Mesodermal cell (in vitro differentiated cells): ENCODE measurements around the gene MYO16.

Experiments used
- H3K27ac ChIP-seq: 2 replicates; pipeline ENCODE4 v1.7.0; 2013; ENCODE audit warnings: mild to moderate bottlenecking, low read depth, low read length, moderate library complexity; ENCODE audit not compliant: severe bottlenecking
- H3K36me3 ChIP-seq: 2 replicates; pipeline ENCODE4 v1.7.1; 2013; ENCODE audit warnings: mild to moderate bottlenecking, low read length, moderate library complexity; ENCODE audit not compliant: control insufficient read depth, insufficient read depth
- H3K4me1 ChIP-seq: one replicate; pipeline ENCODE4 v1.7.1; 2013; ENCODE audit warnings: mild to moderate bottlenecking, low read length; ENCODE audit not compliant: insufficient read depth, control insufficient read depth, poor library complexity, severe bottlenecking
- H3K4me3 ChIP-seq: 2 replicates; pipeline ENCODE4 v1.7.0; 2013; ENCODE audit warnings: low read length, control low read depth, mild to moderate bottlenecking; ENCODE audit not compliant: insufficient read depth, poor library complexity, severe bottlenecking; ENCODE audit errors: extremely low read depth
- H3K9me3 ChIP-seq: 2 replicates; pipeline ENCODE4 v1.7.1; 2013; ENCODE audit warnings: mild to moderate bottlenecking, low read length, moderate library complexity; ENCODE audit not compliant: control insufficient read depth
- WGBS, 2 experiments: methylation state at CpG; one replicate each; pipeline ENCODE4 v1.1.5; 2013; ENCODE audit warnings: missing lambda C conversion rate in 2 of 2; ENCODE audit not compliant: insufficient coverage in 2 of 2; 5-methylcytosine and 5-hydroxymethylcytosine counted together

MYO16 gene

DNA sequence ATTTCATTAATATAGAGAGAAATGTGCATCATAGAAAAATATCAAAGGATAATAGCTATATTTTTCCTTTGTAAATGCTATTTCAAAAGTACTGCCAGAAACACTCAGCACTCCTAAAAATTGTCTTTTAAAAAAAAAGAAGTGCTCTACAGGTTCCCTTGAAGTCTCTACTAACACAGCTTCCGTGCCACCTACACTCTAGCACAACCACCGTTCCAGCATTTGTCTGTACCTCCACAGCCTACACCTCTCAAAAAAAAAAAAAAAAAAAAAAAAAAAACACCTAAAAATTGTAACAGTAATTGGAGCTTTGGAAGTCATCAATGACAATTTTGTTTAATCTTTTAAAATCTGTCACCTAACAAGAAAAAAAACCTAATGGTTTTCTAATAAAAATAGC lies 485.6 kb downstream of the MYO16 start:
- H3K36me3 ChIP-seq: no peaks in the 10 kb centered on the region
- H3K4me3 ChIP-seq: no peak overlapping the region
- H3K9me3 ChIP-seq: no peaks in the 10 kb centered on the region
- no CpG with 5 or more reads among the region's 2 CpGs for WGBS, 2 experiments
- no peaks in the 10 kb centered on the region for H3K4me1 ChIP-seq
- no peak overlapping the region for H3K27ac ChIP-seq

DNA sequence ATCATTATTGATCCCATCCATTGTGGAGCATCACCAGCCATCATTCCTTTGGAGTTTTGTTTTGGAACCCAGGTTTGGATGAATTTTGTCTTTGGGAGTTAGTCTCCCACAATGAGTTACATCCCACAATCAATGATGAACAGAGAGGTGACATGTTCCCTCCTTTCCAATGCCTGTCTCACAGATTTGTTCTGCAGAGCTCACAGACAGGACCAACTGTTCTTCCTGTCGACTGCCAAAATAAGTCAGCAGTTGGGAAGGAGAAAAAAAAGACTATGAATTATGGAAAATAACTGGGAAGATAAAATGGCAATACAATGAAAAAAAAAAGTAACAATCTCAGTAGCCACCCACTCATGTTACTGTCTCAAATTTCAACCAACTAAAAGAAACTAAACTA lies 489.1 kb downstream of the MYO16 start:
- H3K4me3 ChIP-seq: no peak overlapping the region
- H3K36me3 ChIP-seq: no peaks in the 10 kb centered on the region
- no peaks in the 10 kb centered on the region for H3K4me1 ChIP-seq
- no CpG with 5 or more reads among the region's 1 CpG for WGBS, 2 experiments
- H3K27ac ChIP-seq: no peak overlapping the region
- no peaks in the 10 kb centered on the region for H3K9me3 ChIP-seq

DNA sequence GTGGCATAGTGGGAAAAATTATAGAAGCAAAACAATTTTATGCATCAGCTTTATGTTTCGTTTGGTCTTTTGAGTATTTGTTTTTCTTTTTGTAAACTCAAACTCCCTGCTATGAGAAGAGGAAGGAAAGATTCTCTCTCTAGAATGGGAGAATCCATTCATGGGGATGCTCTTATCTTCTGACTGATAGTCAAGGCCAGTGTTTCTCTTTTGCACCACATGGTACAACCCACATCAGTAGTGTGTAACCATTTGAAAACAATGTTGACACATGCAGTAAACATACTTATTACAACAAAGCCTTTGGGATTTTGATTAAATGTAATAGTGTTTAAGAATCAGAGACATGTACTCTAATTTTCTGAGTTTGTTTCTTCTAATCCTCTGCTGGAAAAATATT lies 490.5 kb downstream of the MYO16 start:
- H3K36me3 ChIP-seq: no peaks in the 10 kb centered on the region
- 100% methylated on average over 1 of the region's 1 CpG; no CpG with 5 or more reads in 1 of the 2 experiments for WGBS, 2 experiments
- no peaks in the 10 kb centered on the region for H3K9me3 ChIP-seq
- H3K27ac ChIP-seq: no peak overlapping the region
- no peaks in the 10 kb centered on the region for H3K4me1 ChIP-seq
- H3K4me3 ChIP-seq: no peak overlapping the region

DNA sequence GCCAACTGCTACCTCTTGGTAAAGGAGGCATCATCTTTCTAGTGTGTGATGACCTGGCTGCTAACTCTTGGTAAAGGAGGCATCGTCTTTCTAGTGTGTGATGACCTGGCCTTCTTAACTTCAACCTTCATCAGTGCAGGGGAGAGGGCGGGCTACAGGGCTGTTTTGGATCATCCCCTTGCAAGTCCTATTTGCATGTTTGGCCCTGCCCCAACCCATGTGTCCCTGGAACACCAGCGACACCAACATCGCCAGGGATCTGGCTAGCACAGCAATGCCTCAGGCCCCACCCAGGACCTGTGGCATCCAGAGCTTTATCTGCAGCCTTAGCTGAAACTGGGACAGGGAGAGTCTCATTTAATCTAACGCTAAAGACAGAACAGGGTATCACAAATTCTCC lies 492.4 kb downstream of the MYO16 start:
- Histone ChIP-seq H3K9me3 (no peaks in the 10 kb centered on the region), H3K4me3 (no peak overlapping the region), H3K4me1 (no peaks in the 10 kb centered on the region), H3K36me3 (no peaks in the 10 kb centered on the region), H3K27ac (no peak overlapping the region)
- WGBS, 2 experiments: 95 to 96% methylated on average over 2 to 4 of the region's 5 CpGs

DNA sequence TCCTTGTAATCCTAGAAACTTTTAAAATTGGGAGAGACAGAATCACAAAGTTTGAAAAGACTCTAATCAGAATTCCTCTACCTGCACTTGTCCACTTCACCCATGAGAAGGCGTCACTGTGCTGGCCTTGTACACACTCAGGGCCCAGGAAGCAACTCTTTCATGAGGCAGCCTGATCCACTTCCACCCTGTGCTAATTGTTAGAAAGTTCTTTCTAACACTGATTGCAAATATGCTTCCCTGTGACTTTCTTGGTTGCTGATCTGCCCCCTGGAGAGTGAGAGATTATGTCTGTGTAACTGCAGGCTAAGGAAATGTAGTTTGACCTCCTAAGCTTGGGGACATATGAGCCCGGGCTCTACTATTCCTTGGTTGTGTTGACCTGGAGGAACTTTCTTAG lies 494.6 kb downstream of the MYO16 start:
- no peak overlapping the region for H3K27ac ChIP-seq
- no peaks in the 10 kb centered on the region for H3K9me3 ChIP-seq
- no peak overlapping the region for H3K4me3 ChIP-seq
- H3K36me3 ChIP-seq: no peaks in the 10 kb centered on the region
- 83 to 100% methylated on average over 1 of the region's 2 CpGs for WGBS, 2 experiments
- no peaks in the 10 kb centered on the region for H3K4me1 ChIP-seq

DNA sequence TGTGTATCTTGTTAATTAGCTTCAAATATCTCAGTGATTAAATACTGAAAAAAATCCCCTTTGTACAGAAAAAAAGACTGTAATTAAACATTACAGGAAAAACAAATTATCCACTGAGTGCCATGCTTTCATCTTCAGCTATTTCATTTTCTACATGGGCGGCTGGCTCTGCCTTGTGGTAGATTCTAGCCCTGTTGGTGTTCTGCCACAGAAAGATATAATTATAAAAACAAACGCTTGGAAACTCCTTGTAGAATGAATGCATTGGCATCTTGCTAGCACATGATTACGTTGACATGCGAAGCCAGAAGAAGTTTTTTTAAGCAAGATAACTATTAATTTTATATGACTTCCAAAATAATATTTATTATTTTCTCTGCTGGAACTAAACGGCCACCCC lies 496.8 kb downstream of the MYO16 start:
- Histone ChIP-seq H3K4me1 (no peaks in the 10 kb centered on the region), H3K9me3 (no peaks in the 10 kb centered on the region)

DNA sequence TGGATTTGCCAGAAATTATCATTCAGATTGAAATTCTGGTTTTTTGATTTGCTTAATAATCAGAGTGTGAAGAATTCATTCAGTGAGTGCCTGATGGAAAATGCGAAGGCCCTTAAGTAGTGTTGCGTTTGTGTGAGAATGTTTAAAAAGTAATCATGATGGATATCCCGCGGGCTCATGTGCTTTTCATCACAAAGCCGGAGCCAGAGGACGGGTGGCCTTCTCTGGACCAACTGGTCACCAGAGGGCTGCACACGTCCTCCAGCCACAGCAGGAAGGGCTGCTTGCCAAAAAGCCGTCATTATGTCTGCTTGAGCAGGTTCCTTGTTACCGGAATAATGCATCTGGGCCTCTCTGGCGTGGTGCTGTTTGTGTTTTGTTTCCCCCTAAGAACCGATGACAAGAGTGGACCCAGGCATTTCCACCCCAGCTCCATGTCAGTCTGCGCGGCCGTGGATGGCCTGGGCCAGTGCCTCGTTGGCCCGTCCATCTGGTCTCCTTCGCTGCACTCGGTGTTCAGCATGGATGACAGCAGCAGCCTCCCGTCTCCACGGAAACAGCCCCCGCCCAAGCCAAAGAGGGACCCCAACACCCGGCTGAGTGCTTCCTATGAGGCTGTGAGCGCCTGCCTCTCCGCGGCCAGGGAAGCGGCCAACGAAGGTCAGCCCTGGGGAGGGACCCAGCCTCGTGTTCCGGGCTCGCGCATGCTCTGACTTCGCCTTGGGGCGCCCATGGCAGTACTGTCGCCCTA lies 497.7 kb downstream of the MYO16 start:
- Histone ChIP-seq H3K9me3 (no peaks in the 10 kb centered on the region), H3K36me3 (no peaks in the 10 kb centered on the region), H3K4me1 (peaks cover 4% of the 10 kb centered on the region), H3K27ac (no peak overlapping the region), H3K4me3 (no peak overlapping the region)
- WGBS, 2 experiments: 92 to 95% methylated on average over 25 to 28 of the region's 34 CpGs

More for the DNA sequence above, 496.8 kb downstream of the MYO16 start:
- no peak overlapping the region for H3K27ac ChIP-seq
- H3K36me3 ChIP-seq: no peaks in the 10 kb centered on the region
- H3K4me3 ChIP-seq: no peak overlapping the region
- WGBS, 2 experiments: 83% methylated on average over 1 of the region's 5 CpGs; no CpG with 5 or more reads in 1 of the 2 experiments

DNA sequence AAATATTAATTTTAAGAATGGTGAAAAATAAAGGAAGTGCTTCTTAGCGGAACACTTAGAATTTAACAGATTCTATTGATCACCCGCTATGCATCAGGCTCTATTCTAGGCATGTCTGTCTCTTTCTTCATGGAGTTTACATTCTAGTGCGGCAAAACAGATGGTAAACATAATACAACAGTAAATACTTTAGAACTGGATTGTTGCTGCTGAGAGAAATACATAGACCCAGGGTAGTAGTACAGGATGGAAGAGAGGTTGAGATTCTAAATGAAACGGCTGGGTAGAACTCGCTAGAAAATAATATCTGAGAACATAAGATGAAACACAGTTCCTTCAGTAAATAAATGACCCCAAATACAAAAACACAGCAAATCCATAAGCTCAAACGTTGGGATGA lies 498.7 kb downstream of the MYO16 start:
- H3K9me3 ChIP-seq: no peaks in the 10 kb centered on the region
- peaks cover 4% of the 10 kb centered on the region for H3K4me1 ChIP-seq
- H3K4me3 ChIP-seq: no peak overlapping the region
- H3K27ac ChIP-seq: no peak overlapping the region
- no peaks in the 10 kb centered on the region for H3K36me3 ChIP-seq
- 83% methylated on average over 1 of the region's 6 CpGs; no CpG with 5 or more reads in 1 of the 2 experiments for WGBS, 2 experiments

DNA sequence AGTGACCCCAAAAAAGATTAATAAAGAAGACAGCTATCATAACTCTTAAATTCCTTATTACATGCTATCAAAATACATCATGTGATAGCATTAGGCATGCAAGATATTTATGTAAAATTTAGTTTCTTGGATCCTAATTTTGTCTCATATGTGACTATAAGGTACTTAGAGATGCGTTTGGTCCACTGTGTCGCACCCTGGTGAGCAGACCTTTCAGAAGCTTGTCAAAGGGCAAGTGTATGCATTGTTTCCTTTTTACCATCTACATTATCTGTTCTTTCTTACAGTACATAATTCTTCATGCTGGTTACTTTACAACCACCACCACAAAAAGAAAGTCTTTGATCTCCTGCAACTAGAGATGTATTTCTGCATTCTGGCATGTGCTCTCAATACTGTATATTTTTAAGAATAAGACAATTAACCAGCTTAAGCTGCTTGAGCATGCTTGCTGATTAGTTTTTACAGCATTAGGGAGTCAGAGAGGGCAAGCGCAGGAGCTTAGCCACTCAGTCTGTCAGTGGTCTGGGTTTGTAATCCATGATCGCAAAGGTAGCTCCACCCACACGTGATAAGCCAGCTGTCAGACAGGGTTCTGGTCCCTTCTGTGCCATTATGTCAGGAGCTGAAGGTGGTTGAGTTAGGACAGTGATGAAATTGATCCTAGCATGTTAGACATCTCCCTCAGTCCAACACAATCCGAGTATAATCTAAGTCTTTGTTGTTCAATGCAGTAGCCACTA lies 500.9 kb downstream of the MYO16 start:
- Histone ChIP-seq H3K4me3 (no peak overlapping the region), H3K36me3 (no peaks in the 10 kb centered on the region), H3K9me3 (no peaks in the 10 kb centered on the region), H3K4me1 (peaks cover 4% of the 10 kb centered on the region), H3K27ac (no peak overlapping the region)
- WGBS, 2 experiments: 82 to 95% methylated on average over 2 to 5 of the region's 6 CpGs

DNA sequence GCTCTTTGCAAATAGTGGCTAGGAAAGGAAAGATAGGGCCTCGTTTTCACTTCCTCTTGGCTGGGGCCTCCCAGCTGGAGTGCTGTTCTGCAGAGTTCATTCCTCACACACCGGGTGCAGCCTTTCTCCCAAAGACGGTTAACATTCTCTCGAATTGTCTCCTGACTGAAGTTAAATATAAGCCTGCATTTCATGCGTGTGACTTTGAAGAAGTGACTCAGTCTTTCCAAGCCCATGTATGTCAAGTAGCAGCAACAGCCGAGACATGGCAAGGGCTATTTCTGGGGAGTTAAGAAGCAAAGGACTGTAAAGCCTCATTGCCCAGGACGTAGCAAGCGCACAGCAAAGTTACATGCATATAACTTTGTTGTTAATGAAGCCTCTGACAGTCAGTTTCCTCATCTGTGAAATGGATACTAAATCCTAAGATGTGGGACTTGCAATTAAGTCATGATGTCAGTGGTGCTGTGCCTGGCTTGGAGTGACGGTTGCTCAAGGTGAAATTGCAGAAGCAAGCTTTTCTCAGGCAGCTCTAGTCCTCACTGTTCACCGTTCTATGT lies 502.4 kb downstream of the MYO16 start:
- Histone ChIP-seq H3K9me3 (no peaks in the 10 kb centered on the region), H3K36me3 (no peaks in the 10 kb centered on the region), H3K4me3 (no peak overlapping the region), H3K4me1 (peaks cover 4% of the 10 kb centered on the region), H3K27ac (no peak overlapping the region)
- 51 to 56% methylated on average over 9 to 10 of the region's 10 CpGs for WGBS, 2 experiments

DNA sequence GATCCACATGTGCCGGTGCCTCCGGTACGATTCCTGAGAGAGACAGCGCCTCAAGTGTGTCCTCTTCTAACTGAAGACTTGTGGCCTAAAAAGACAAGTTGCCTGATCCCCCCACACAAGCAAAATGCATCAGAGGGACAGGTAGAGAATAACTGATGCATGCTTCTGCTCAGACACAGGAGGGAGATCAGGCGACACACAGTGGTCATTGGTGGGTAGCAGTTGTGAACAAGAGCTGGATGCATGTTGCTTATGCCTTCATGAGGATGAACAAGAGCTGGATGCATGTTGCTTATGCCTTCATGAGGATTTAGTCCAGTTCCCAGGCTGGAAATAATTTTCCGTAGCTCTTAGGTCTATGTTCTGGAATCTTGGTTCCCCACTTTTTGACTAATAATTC lies 505.6 kb downstream of the MYO16 start:
- WGBS, 2 experiments: 80 to 86% methylated on average over 3 of the region's 6 CpGs
- peaks cover 4% of the 10 kb centered on the region for H3K4me1 ChIP-seq
- H3K27ac ChIP-seq: no peak overlapping the region
- H3K9me3 ChIP-seq: peaks cover 10% of the 10 kb centered on the region
- no peak overlapping the region for H3K4me3 ChIP-seq
- no peaks in the 10 kb centered on the region for H3K36me3 ChIP-seq
